Measurements from ENCODE around the gene IQGAP1. TPM values are rescaled to one million over a fixed set of nuclear protein-coding genes. Genes with fewer than 3 reads are reported as not detected.
"Not testable (repeated sequence)": the region's sequence is repeated elsewhere in the genome, so short reads cannot be mapped to it uniquely, and the experiment has no call there.

The IQGAP1 gene
- total RNA-seq, 6 experiments from 2014 or later, result 172 to 201 (median 185) TPM

DNA sequence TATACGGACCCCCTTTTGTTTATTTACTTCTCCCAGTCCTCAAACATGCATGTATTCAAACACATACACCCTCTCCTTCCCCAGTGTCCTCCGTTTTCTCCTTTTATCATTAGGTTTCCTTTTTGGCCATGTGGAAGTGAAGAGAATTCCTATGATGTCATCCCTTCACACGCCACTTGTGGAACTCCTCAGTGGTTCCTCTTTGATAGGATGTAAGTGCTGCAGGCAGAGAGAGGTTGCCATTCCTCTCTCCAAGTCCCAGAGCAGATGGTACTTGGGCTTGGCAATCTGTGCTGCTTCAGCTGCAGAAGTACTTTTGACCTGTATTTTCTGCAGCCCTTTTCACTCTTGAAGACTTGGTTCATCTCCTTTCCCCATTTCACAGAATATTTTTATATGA is 108.7 kb downstream of the IQGAP1 start:
- DNase-seq, result no peak
- Mint-ChIP-seq H3K4me1 (ENCODE audit: low read depth) (no peaks in the 10 kb centered on the region), H3K36me3 (ENCODE audit: low read depth) (peaks cover 52% of the 10 kb centered on the region), H3K27ac (no peak overlapping the region), H3K4me3 (no peak overlapping the region), H3K9me3 (no peaks in the 10 kb centered on the region), H3K27me3 (ENCODE audit: insufficient read depth) (peaks cover 2% of the 10 kb centered on the region)
- no peak for TF ChIP-seq CTCF (IDR thresholded peaks at IDR 0.05)

DNA sequence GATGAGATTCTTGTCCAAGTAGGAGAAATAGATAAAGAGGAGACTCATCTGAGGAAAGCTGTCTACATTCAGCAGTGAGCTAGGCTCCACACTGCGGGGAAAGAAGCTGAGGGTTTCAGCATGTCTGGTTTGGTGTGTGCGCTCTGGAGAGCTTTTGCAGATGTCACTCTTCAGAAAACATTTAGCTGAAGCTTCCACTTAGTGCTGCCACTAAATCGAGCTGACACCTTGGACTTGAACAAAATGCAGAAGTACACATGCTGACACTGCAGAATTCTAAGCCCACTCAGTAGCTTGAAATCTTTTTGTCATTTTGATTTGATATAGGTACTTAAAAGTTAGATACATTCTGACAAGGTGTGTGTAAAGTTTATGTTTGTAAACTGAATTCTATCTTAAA is 109.3 kb downstream of the IQGAP1 start:
- H3K27me3 Mint-ChIP-seq (ENCODE audit: insufficient read depth), result peaks cover 2% of the 10 kb centered on the region
- no peak for TF ChIP-seq CTCF (IDR thresholded peaks at IDR 0.05)
- H3K27ac Mint-ChIP-seq, result no peak overlapping the region
- DNase-seq, result no peak
- H3K4me3 Mint-ChIP-seq, result no peak overlapping the region
- peaks cover 50% of the 10 kb centered on the region for H3K36me3 Mint-ChIP-seq (ENCODE audit: low read depth)
- H3K4me1 Mint-ChIP-seq (ENCODE audit: low read depth), result no peaks in the 10 kb centered on the region
- no peaks in the 10 kb centered on the region for H3K9me3 Mint-ChIP-seq

- Mint-ChIP-seq H3K36me3 (ENCODE audit: low read depth) (peaks cover 47% of the 10 kb centered on the region), H3K9me3 (no peaks in the 10 kb centered on the region), H3K4me3 (no peak overlapping the region), H3K27me3 (ENCODE audit: insufficient read depth) (peaks cover 3% of the 10 kb centered on the region), H3K4me1 (ENCODE audit: low read depth) (no peaks in the 10 kb centered on the region), H3K27ac (no peak overlapping the region)
- no peak for DNase-seq
- TF ChIP-seq CTCF (IDR thresholded peaks at IDR 0.05), result no peak
Observed at GRCh38 chr15:90497912-90498311, 109.9 kb downstream of the IQGAP1 start.

DNA sequence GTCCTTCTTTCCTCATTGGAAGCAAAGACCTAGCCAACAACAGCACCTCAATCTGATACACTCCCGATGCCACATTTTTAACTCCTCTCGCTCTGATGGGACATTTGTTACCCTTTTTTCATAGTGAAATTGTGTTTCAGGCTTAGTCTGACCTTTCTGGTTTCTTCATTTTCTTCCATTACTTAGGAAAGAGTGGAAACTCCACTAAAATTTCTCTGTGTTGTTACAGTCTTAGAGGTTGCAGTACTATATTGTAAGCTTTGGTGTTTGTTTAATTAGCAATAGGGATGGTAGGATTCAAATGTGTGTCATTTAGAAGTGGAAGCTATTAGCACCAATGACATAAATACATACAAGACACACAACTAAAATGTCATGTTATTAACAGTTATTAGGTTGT is 112.1 kb downstream of the IQGAP1 start:
- Mint-ChIP-seq H3K4me1 (ENCODE audit: low read depth) (no peaks in the 10 kb centered on the region), H3K27me3 (ENCODE audit: insufficient read depth) (peaks cover 6% of the 10 kb centered on the region), H3K4me3 (no peak overlapping the region), H3K36me3 (ENCODE audit: low read depth) (peaks cover 39% of the 10 kb centered on the region), H3K9me3 (no peaks in the 10 kb centered on the region), H3K27ac (peak overlapping the region; percentile 44; the same call in 1 of the 2 replicates)
- no peak for TF ChIP-seq CTCF (IDR thresholded peaks at IDR 0.05)
- DNase-seq, result no peak

DNA sequence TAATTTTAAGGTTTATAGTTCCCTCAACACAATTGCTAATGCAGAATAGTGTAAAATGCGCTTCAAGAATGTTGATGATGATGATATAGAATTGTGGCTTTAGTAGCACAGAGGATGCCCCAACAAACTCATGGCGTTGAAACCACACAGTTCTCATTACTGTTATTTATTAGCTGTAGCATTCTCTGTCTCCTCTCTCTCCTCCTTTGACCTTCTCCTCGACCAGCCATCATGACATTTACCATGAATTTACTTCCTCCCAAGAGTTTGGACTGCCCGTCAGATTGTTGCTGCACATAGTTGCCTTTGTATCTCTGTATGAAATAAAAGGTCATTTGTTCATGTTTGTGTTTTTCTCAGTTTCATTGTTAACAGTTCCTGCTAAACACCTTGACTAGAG is 113.9 kb downstream of the IQGAP1 start:
- H3K27me3 Mint-ChIP-seq (ENCODE audit: insufficient read depth), result peaks cover 6% of the 10 kb centered on the region
- no peaks in the 10 kb centered on the region for H3K9me3 Mint-ChIP-seq
- peaks cover 33% of the 10 kb centered on the region for H3K36me3 Mint-ChIP-seq (ENCODE audit: low read depth)
- no peak for DNase-seq
- no peak overlapping the region for H3K4me3 Mint-ChIP-seq
- no peak overlapping the region for H3K27ac Mint-ChIP-seq
- no peaks in the 10 kb centered on the region for H3K4me1 Mint-ChIP-seq (ENCODE audit: low read depth)
- no peak for TF ChIP-seq CTCF (IDR thresholded peaks at IDR 0.05)

DNA sequence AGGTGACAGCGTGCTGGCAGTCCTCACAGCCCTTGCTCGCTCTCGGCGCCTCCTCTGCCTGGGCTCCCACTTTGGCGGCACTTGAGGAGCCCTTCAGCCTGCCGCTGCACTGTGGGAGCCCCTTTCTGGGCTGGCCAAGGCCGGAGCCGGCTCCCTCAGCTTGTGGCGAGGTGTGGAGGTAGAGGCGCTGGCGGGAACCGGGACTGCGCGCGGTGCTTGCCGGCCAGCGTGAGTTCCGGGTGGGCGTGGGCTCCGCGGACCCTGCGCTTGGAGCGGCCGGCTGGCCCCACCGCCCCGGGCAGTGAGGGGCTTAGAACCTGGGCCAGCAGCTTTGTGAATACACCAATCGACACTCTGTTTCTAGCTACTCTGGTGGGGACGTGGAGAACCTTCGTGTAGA is 122.7 kb downstream of the IQGAP1 start:
- H3K36me3 Mint-ChIP-seq (ENCODE audit: low read depth), result peaks cover 31% of the 10 kb centered on the region
- H3K9me3 Mint-ChIP-seq; H3K4me3 Mint-ChIP-seq; H3K27ac Mint-ChIP-seq; H3K4me1 Mint-ChIP-seq (ENCODE audit: low read depth); H3K27me3 Mint-ChIP-seq (ENCODE audit: insufficient read depth); DNase-seq: not testable (repeated sequence)

DNA sequence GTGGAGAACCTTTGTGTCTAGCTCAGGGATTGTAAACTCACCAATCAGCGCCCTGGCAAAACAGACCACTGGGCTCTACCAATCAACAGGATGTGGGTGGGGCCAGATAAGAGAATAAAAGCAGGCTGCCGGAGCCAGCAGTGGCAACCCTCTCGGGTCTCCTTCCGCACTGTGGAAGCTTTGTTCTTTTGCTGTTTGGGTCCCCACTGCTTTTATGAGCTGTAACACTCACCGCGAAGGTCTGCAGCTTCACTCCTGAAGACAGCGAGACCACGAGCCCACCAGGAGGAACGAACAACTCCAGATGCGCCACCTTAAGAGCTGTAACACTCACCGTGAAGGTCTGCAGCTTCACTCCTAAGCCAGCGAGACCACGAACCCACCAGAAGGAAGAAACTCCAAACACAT is 123.2 kb downstream of the IQGAP1 start:
- not testable (repeated sequence) for H3K27me3 Mint-ChIP-seq (ENCODE audit: insufficient read depth); H3K4me3 Mint-ChIP-seq; H3K27ac Mint-ChIP-seq; H3K4me1 Mint-ChIP-seq (ENCODE audit: low read depth); DNase-seq; H3K9me3 Mint-ChIP-seq
- H3K36me3 Mint-ChIP-seq (ENCODE audit: low read depth), result peaks cover 31% of the 10 kb centered on the region
